ENCODE results near the gene ZFYVE28.
"Not testable (repeated sequence)": the region's sequence is repeated elsewhere in the genome, so short reads cannot be mapped to it uniquely, and the experiment has no call there.

Gene ZFYVE28

DNA sequence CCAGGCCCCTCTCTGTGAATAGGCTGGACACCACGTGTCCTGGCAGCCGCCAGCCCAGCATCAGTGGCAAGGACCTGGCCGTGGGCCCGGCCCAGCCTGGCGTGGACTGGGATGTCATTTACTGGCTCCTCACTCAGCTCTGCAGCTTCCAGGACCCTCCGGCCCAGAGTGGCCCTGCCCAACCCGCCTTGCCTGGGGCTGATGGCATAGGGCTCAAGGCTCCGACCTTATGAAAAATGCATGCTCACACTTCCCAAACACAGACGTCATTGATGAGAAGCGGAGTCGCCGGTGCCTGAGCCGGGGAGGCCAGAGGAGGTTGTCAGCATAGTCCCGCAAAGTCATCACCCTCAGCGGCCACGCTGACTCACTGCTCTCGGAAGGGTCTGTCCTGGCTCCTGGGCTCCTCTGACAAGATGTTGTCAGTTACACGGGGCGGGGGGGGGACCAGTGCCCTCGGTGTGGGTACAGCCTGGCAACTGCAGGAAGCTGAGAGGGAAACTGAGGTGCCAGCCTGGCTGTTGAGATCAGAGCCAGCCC lies 14.6 kb upstream of the ZFYVE28 start:
- no peak for DNase-seq (ENCODE audit: low spot score)
- in situ Hi-C loops (cut with MboI; ENCODE audit: low pct_unique_long_range_greater_than_20kb, low sequenced_read_pairs, unreplicated experiment) = no loop called here
- TF ChIP-seq CTCF (IDR thresholded peaks at IDR 0.05; ENCODE audit: extremely low read depth, insufficient read depth, missing control alignments) = no peak

DNA sequence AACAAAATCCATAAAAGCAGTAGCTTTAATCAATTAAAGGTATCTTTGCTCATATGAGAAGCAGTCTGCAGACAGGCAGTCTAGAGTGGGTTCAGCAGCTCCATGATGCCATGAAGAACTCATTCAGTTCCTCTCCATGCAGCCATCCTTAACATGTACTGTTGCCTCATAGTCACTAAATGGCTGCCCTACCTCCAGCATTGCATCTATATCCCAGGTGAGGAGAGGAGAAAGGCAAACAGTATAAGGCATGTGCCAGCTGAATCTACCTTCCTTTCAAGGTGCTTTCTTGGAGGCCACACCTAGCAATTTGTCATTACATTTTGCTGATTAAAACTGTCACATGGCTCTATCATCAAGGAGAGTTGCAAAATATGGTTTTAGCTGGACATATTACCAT lies 13.6 kb upstream of the ZFYVE28 start:
- no peak for DNase-seq (ENCODE audit: low spot score)
- TF ChIP-seq CTCF (IDR thresholded peaks at IDR 0.05; ENCODE audit: extremely low read depth, insufficient read depth, missing control alignments) = no peak
- in situ Hi-C loops (cut with MboI; ENCODE audit: low pct_unique_long_range_greater_than_20kb, low sequenced_read_pairs, unreplicated experiment) = no loop called here

GRCh38 chr4:2429945-2430757 lies 11.7 kb upstream of the ZFYVE28 start:
- in situ Hi-C loops (cut with MboI; ENCODE audit: low pct_unique_long_range_greater_than_20kb, low sequenced_read_pairs, unreplicated experiment); DNase-seq (ENCODE audit: low spot score): not testable (repeated sequence)

DNA sequence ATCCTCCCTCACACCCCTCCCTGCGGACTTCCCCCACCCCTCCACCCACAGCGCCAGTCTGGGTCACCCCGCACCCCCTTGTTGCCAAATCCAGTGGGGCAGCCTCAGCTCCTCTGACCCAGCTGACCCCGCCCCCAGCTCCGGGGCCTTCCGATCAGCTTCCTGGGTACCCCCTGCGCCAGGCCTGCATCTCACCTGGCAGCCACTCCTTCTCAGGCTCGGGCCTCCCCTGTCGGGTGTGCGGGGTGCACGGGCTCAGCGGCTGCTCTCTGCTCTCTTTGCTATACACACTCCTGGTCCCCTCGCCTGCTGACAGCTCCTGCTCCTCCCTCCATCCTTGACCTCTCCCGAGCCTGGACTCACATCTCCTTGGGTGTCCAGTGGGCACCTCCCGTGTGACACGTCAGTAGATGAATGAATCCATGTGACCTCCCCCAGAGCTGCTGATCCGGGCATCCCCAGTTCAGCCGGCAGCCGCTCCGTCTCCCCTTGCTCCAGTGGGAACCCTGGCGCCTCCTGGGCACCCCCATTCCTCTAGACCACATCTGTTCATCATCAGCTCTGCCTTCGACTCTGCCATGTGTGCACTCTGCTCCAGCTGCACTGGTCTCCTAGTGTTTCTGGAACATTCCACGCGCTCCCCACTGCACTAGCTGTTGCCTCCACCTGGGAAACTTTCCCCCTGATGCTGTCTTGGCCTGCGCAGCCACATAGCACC lies 10.2 kb upstream of the ZFYVE28 start:
- in situ Hi-C loops (cut with MboI; ENCODE audit: low pct_unique_long_range_greater_than_20kb, low sequenced_read_pairs, unreplicated experiment) = no loop called here
- TF ChIP-seq CTCF (IDR thresholded peaks at IDR 0.05; ENCODE audit: extremely low read depth, insufficient read depth, missing control alignments) = no peak
- DNase-seq (ENCODE audit: low spot score) = no peak

GRCh38 chr4:2427383-2428334 lies 9.2 kb upstream of the ZFYVE28 start:
- no peak for TF ChIP-seq CTCF (IDR thresholded peaks at IDR 0.05; ENCODE audit: extremely low read depth, insufficient read depth, missing control alignments)
- in situ Hi-C loops (cut with MboI; ENCODE audit: low pct_unique_long_range_greater_than_20kb, low sequenced_read_pairs, unreplicated experiment) = no loop called here
- DNase-seq (ENCODE audit: low spot score) = no peak

- no peak for TF ChIP-seq CTCF (IDR thresholded peaks at IDR 0.05; ENCODE audit: extremely low read depth, insufficient read depth, missing control alignments)
- no peak for DNase-seq (ENCODE audit: low spot score)
- in situ Hi-C loops (cut with MboI; ENCODE audit: low pct_unique_long_range_greater_than_20kb, low sequenced_read_pairs, unreplicated experiment) = no loop called here
Measured at GRCh38 chr4:2426711-2427275, 8.3 kb upstream of the ZFYVE28 start.

Measured in GM13977 (cell line).